ENCODE measurements around the gene COL6A5.

The COL6A5 gene

GRCh38 chr3:130473416-130473815 is 127.9 kb downstream of the COL6A5 start:
- DNase-seq (no peak), ATAC-seq (replicated peaks) (no peak)
- no peak overlapping the region for H3K27ac Mint-ChIP-seq
- H3K4me3 Mint-ChIP-seq, result no peak overlapping the region
- no peaks in the 10 kb centered on the region for H3K4me1 Mint-ChIP-seq (ENCODE audit: low read depth in 2 of 2)
- H3K27me3 Mint-ChIP-seq, result peaks cover 20 to 26% of the 10 kb centered on the region in 2 donors
- H3K36me3 Mint-ChIP-seq (ENCODE audit: insufficient read depth), result no peaks in the 10 kb centered on the region
- peaks cover 0 to 2% of the 10 kb centered on the region in 2 donors for H3K9me3 Mint-ChIP-seq

- Mint-ChIP-seq H3K4me1 (ENCODE audit: low read depth in 2 of 2) (no peaks in the 10 kb centered on the region), H3K27ac (no peak overlapping the region), H3K4me3 (no peak overlapping the region), H3K36me3 (ENCODE audit: insufficient read depth) (no peaks in the 10 kb centered on the region), H3K9me3 (no peaks in the 10 kb centered on the region), H3K27me3 (peaks cover 0 to 6% of the 10 kb centered on the region in 2 donors)
- ATAC-seq (replicated peaks) (no peak), DNase-seq (no peak)
Observed at GRCh38 chr3:130480736-130481135, 135.3 kb downstream of the COL6A5 start.

DNA sequence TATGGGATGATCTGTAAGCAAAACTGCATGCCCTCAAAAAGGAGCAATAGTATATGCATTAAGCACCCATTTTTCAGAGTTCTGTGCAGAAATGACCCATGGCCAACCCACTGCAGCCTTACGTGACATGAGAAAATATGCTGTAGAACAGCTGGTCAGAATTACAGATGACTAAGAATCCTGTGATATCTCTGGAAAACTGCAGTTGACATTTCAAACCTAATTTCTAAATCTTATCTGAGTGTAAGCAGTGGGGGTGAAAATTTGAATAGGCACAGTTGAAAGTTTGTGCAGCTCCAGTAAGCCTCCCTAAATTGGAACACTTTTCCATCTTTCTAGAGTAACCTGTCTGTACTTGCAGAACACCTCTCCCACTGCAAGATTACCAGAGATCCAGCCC is 142.8 kb downstream of the COL6A5 start:
- H3K4me1 Mint-ChIP-seq (ENCODE audit: low read depth in 2 of 2), result no peaks in the 10 kb centered on the region
- H3K4me3 Mint-ChIP-seq, result no peak overlapping the region
- peaks cover 8 to 13% of the 10 kb centered on the region in 2 donors for H3K27me3 Mint-ChIP-seq
- H3K36me3 Mint-ChIP-seq (ENCODE audit: insufficient read depth), result peaks cover 3% of the 10 kb centered on the region
- no peak for ATAC-seq (replicated peaks)
- no peak overlapping the region for H3K27ac Mint-ChIP-seq
- DNase-seq, result no peak
- no peaks in the 10 kb centered on the region for H3K9me3 Mint-ChIP-seq

GRCh38 chr3:130488769-130489450 is 143.4 kb downstream of the COL6A5 start:
- Mint-ChIP-seq H3K4me3 (no peak overlapping the region), H3K9me3 (no peaks in the 10 kb centered on the region), H3K27me3 (peaks cover 8 to 13% of the 10 kb centered on the region in 2 donors), H3K36me3 (ENCODE audit: insufficient read depth) (peaks cover 3% of the 10 kb centered on the region), H3K27ac (no peak overlapping the region), H3K4me1 (ENCODE audit: low read depth in 2 of 2) (no peaks in the 10 kb centered on the region)
- DNase-seq (no peak), ATAC-seq (replicated peaks) (no peak)

GRCh38 chr3:130490241-130490640 is 144.8 kb downstream of the COL6A5 start:
- Mint-ChIP-seq H3K27ac (no peak overlapping the region), H3K9me3 (no peaks in the 10 kb centered on the region), H3K4me3 (no peak overlapping the region), H3K36me3 (ENCODE audit: insufficient read depth) (peaks cover 3% of the 10 kb centered on the region), H3K4me1 (ENCODE audit: low read depth in 2 of 2) (no peaks in the 10 kb centered on the region), H3K27me3 (peaks cover 8 to 13% of the 10 kb centered on the region in 2 donors)
- no peak for ATAC-seq (replicated peaks)
- DNase-seq, result no peak

GRCh38 chr3:130491431-130491830 is 146.0 kb downstream of the COL6A5 start:
- Mint-ChIP-seq H3K27ac (no peak overlapping the region), H3K36me3 (ENCODE audit: insufficient read depth) (peaks cover 3% of the 10 kb centered on the region), H3K27me3 (peaks cover 8 to 13% of the 10 kb centered on the region in 2 donors), H3K4me1 (ENCODE audit: low read depth in 2 of 2) (no peaks in the 10 kb centered on the region), H3K4me3 (no peak overlapping the region), H3K9me3 (no peaks in the 10 kb centered on the region)
- no peak for DNase-seq
- no peak for ATAC-seq (replicated peaks)

- H3K27ac Mint-ChIP-seq, result no peak overlapping the region
- ATAC-seq (replicated peaks) (no peak), DNase-seq (no peak)
- H3K27me3 Mint-ChIP-seq, result peaks cover 8 to 26% of the 10 kb centered on the region in 2 donors
- no peak overlapping the region for H3K4me3 Mint-ChIP-seq
- no peaks in the 10 kb centered on the region for H3K36me3 Mint-ChIP-seq (ENCODE audit: insufficient read depth)
- no peaks in the 10 kb centered on the region for H3K9me3 Mint-ChIP-seq
- H3K4me1 Mint-ChIP-seq (ENCODE audit: low read depth in 2 of 2), result no peaks in the 10 kb centered on the region
Observed at GRCh38 chr3:130504701-130505100, 159.2 kb downstream of the COL6A5 start.

- DNase-seq (no peak), ATAC-seq (replicated peaks) (no peak)
- Mint-ChIP-seq H3K27me3 (peaks cover 13 to 31% of the 10 kb centered on the region in 2 donors), H3K9me3 (no peaks in the 10 kb centered on the region), H3K36me3 (ENCODE audit: insufficient read depth) (no peaks in the 10 kb centered on the region), H3K27ac (no peak overlapping the region), H3K4me1 (ENCODE audit: low read depth in 2 of 2) (no peaks in the 10 kb centered on the region), H3K4me3 (no peak overlapping the region)
Observed at GRCh38 chr3:130506031-130506430, 160.6 kb downstream of the COL6A5 start.

DNA sequence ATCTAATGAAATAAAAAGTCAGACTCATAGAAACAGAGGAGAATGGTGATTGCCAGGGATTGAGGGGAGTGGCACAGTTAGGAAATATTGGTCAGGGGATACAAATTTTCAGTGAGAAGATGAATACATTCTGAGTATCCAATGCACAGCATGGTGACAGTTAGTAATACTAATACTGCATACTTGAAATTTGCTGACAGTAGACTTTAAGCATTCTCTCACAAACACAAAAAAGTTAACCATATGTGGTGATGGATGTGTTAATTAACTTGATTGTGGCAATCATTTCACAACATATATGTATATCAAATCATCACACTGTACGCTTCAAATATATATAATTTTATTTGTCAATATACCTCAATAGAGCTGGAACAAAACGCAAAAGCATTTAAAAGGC is 162.3 kb downstream of the COL6A5 start:
- H3K4me3 Mint-ChIP-seq, result no peak overlapping the region
- no peaks in the 10 kb centered on the region for H3K4me1 Mint-ChIP-seq (ENCODE audit: low read depth in 2 of 2)
- ATAC-seq (replicated peaks), result no peak
- no peaks in the 10 kb centered on the region for H3K9me3 Mint-ChIP-seq
- no peaks in the 10 kb centered on the region for H3K36me3 Mint-ChIP-seq (ENCODE audit: insufficient read depth)
- peaks cover 25 to 48% of the 10 kb centered on the region in 2 donors for H3K27me3 Mint-ChIP-seq
- no peak for DNase-seq
- no peak overlapping the region for H3K27ac Mint-ChIP-seq

DNA sequence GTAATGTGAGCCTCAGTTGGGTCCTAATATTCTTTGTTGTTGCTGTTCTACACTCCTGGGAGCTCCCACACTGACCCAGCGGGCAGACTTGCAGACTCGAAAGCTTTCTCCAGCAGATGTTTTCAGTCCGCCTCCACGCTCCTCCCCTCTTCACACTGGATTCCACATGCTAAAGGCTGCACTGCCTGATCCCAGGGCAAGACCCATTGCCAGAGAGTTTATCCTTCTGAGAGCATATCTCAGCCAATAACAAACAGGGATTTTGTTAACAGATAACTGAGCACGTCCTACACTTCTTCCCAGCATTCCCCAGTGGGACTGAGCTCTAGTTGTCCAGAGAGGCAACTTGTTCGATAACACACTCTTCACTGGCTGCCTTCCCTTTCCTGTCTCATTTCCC is 163.5 kb downstream of the COL6A5 start:
- Mint-ChIP-seq H3K27ac (no peak overlapping the region), H3K9me3 (no peaks in the 10 kb centered on the region), H3K27me3 (peaks cover 23 to 48% of the 10 kb centered on the region in 2 donors), H3K4me3 (no peak overlapping the region), H3K4me1 (ENCODE audit: low read depth in 2 of 2) (no peaks in the 10 kb centered on the region), H3K36me3 (ENCODE audit: insufficient read depth) (no peaks in the 10 kb centered on the region)
- ATAC-seq (replicated peaks) (no peak), DNase-seq (no peak)

DNA sequence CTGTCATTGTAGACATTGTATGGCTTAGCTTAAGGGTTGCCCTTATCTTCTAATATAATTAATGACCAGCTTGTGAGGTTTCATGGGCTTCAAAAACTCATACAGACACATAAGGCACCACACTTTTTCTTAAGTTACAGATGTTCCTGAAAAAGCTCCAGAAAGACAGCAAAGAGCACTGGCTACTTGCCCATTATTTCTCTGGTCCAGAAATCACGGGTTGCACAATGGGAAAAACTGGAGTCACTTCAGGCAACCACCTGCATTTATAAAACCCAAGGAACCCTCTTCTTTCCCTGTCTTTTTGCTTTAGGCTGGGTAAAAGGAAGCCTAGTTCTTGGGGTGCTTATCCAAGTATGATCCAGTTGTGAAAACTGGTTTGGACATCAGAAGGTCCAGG is 169.2 kb downstream of the COL6A5 start:
- no peak overlapping the region for H3K27ac Mint-ChIP-seq
- no peaks in the 10 kb centered on the region for H3K36me3 Mint-ChIP-seq (ENCODE audit: insufficient read depth)

DNA sequence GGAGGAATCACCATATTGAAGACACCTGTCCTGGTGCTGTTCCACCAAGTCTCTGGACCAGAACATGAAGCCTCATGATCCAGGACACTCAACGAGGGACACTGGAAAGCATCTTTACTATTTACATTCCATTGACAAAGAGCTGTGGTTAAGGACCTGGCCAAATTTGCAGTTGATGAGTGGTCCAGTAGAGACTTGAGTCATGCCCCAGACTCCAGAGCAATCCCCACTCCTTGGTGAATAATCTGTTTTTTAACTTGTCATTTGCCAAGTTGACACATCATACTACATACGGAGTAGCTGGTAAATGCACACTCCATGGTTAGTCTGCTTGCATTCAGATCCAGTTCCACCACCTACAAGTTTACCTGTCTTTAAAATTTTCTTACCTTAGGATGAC is 170.3 kb downstream of the COL6A5 start:
- no peaks in the 10 kb centered on the region for H3K36me3 Mint-ChIP-seq (ENCODE audit: insufficient read depth)
- H3K4me3 Mint-ChIP-seq, result no peak overlapping the region
- H3K27me3 Mint-ChIP-seq, result peaks cover 39 to 49% of the 10 kb centered on the region in 2 donors
- no peak for DNase-seq
- no peaks in the 10 kb centered on the region for H3K4me1 Mint-ChIP-seq (ENCODE audit: low read depth in 2 of 2)
- ATAC-seq (replicated peaks), result no peak
- H3K9me3 Mint-ChIP-seq, result no peaks in the 10 kb centered on the region
- no peak overlapping the region for H3K27ac Mint-ChIP-seq

More for the DNA sequence above, 169.2 kb downstream of the COL6A5 start:
- Mint-ChIP-seq H3K27me3 (peaks cover 42 to 50% of the 10 kb centered on the region in 2 donors), H3K4me3 (no peak overlapping the region), H3K9me3 (no peaks in the 10 kb centered on the region), H3K4me1 (ENCODE audit: low read depth in 2 of 2) (no peaks in the 10 kb centered on the region)
- DNase-seq (no peak), ATAC-seq (replicated peaks) (no peak)

DNA sequence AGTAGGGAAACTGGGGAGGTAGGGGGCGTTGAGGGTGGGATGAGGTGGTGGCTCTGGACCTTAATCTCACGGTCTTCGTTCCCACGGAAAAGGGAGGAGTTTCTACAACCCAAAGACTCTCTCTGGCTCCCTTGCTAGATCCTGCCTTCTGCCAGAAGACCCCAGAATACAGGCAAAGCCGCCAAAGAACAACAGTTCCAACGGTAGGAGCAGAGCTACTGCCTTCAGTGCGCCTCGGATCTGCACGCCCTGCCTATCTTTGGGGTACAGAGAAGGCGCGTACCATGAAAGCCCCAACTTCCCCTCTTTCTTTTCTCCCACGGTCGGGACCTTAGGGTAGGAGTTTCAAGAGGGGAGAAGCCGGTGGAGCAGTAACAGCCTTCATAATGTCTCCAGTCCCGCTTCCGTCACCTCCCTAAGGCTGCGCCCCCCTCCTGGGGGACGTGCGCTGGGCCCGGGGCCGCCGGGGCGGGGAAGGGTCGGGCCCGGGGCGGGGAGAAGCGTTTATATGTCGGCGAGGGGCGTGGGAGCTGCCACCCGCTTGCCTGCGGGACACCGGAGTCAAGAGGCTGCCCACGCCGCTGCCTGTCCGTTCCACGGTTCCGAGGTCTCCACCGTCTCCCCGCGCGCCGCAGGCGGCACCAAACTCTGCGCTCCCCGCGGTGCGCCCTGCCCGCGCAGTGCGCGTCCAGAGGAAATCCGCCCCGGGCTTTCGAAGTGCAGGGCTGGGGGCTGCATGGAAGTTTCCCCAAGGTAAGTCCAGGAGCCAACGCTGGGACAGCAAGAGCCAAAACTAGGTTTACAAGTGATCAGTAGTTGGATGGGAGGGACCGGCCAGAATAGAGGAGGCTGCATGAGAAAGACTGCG is 171.4 kb downstream of the COL6A5 start, which contains the start of gene COL6A6:
TSS of gene COL6A6 (plus strand) at position 533 of the 868 bp plus-strand sequence. CDS start 43,188 bp downstream, outside the sequence.
- Mint-ChIP-seq H3K27me3 (peaks cover 38 to 42% of the 10 kb centered on the region in 2 donors), H3K27ac (no peak within 1 kb of the TSS), H3K9me3 (no peaks in the 10 kb centered on the region), H3K36me3 (ENCODE audit: insufficient read depth) (no peaks in the 10 kb centered on the region), H3K4me3 (no peak within 1 kb of the TSS), H3K4me1 (ENCODE audit: low read depth in 2 of 2) (no peaks in the 10 kb centered on the region)
- ATAC-seq (replicated peaks), result no peak
- DNase-seq, result no peak

DNA sequence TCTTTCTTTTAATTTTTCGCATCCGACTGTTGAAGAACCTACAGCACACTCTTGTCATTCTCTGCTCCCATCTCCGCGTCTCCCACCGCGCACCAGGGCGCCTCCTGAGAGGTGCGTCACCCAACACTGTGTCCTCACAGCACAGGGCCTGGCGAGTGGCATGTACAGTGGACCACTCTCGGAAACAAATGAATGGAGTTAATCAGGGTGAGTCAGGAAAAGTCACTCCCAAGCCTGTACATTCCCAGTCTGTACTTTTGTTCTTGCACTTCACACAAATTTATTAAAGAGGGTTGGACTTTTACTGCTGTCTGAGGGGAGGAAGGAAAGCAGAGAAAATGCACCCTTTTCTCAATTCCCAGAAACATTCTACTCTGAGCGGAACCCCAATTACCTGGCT is 172.1 kb downstream of the COL6A5 start:
- DNase-seq (no peak), ATAC-seq (replicated peaks) (no peak)
- no peak overlapping the region for H3K27ac Mint-ChIP-seq
- no peaks in the 10 kb centered on the region for H3K9me3 Mint-ChIP-seq
- peaks cover 38 to 42% of the 10 kb centered on the region in 2 donors for H3K27me3 Mint-ChIP-seq
- no peaks in the 10 kb centered on the region for H3K4me1 Mint-ChIP-seq (ENCODE audit: low read depth in 2 of 2)
- no peak overlapping the region for H3K4me3 Mint-ChIP-seq
- no peaks in the 10 kb centered on the region for H3K36me3 Mint-ChIP-seq (ENCODE audit: insufficient read depth)

Data from effector memory CD8-positive, alpha-beta T cell (primary cell).